CD4-positive, CD25-positive, alpha-beta regulatory T cell (primary cell): ENCODE data around the gene FRRS1L. TPM values are rescaled to one million over a fixed set of nuclear protein-coding genes. Genes with fewer than 3 reads are reported as not detected.

Source experiments
- ATAC-seq, 2 donors: fragments of 150-1000 bp; cut with Tn5 transposase; one replicate each; pipeline ENCODE4 v1.10.0; 2021; ENCODE audit warnings: low read depth in 2 of 2, moderate number of reproducible peaks in 2 of 2, moderate library complexity in 1 of 2
- DNase-seq, 3 donors: peaks; one replicate each; pipeline versions ENCODE4 v3.0.0 to v3.0.0-alpha.2; 2012 to 2022; ENCODE audit warnings: mixed read lengths in 1 of 3
- H3K27ac ChIP-seq: one replicate; pipeline ENCODE4 v1.7.0; 2013; ENCODE audit warnings: mild to moderate bottlenecking, low read length; ENCODE audit not compliant: insufficient read depth, poor library complexity, severe bottlenecking
- H3K27me3 ChIP-seq: one replicate; pipeline ENCODE4 v1.7.0; 2013; ENCODE audit warnings: low read length; ENCODE audit not compliant: control insufficient read depth, insufficient read depth
- H3K36me3 ChIP-seq: one replicate; pipeline ENCODE4 v1.7.0; 2013; ENCODE audit warnings: mild to moderate bottlenecking, low read length, moderate library complexity; ENCODE audit not compliant: control insufficient read depth, insufficient read depth
- H3K4me1 ChIP-seq: 2 replicates; pipeline ENCODE4 v1.7.0; 2013; ENCODE audit warnings: mild to moderate bottlenecking, low read length; ENCODE audit not compliant: insufficient read depth, control insufficient read depth, poor library complexity, severe bottlenecking
- H3K4me3 ChIP-seq: one replicate; pipeline ENCODE4 v1.7.0; 2013; ENCODE audit warnings: low read depth, mild to moderate bottlenecking, low read length, moderate library complexity
- H3K9me3 ChIP-seq, 2 experiments: 1 replicate in 1 of 2; 2 replicates in 1 of 2; pipeline ENCODE4 v1.7.0; 2013; ENCODE audit warnings: low read length in 2 of 2, mild to moderate bottlenecking in 1 of 2, moderate library complexity in 1 of 2; ENCODE audit not compliant: control insufficient read depth in 2 of 2
- H3K27ac Mint-ChIP-seq, 3 donors: one replicate each; pipeline ENCODE4 v1.8.0; 2020 to 2022; ENCODE audit warnings: mild to moderate bottlenecking in 3 of 3, mixed read lengths in 3 of 3, moderate library complexity in 2 of 3
- H3K27me3 Mint-ChIP-seq: one replicate; pipeline ENCODE4 v1.8.0; 2022; ENCODE audit warnings: mild to moderate bottlenecking, mixed read lengths
- H3K36me3 Mint-ChIP-seq: one replicate; pipeline ENCODE4 v1.8.0; 2020; ENCODE audit warnings: mixed read lengths
- H3K4me1 Mint-ChIP-seq, 4 donors: one replicate each; pipeline ENCODE4 v1.8.0; 2020 to 2022; ENCODE audit warnings: mixed read lengths in 4 of 4, mild to moderate bottlenecking in 1 of 4
- H3K4me3 Mint-ChIP-seq, 4 donors: one replicate each; pipeline ENCODE4 v1.8.0; 2020 to 2022; ENCODE audit warnings: mild to moderate bottlenecking in 4 of 4, mixed read lengths in 4 of 4, moderate library complexity in 3 of 4
- H3K9me3 Mint-ChIP-seq, 7 donors: one replicate each; pipeline ENCODE4 v1.8.0; 2020 to 2022; ENCODE audit warnings: mixed read lengths in 7 of 7, mild to moderate bottlenecking in 3 of 7, moderate library complexity in 2 of 7
- polyA plus RNA-seq, 4 donors: library from polyadenylated mRNA; unstranded; fragments of 300-500 nt; fragmentation: Illumina TruSeq; gene quantifications; one replicate each; pipeline ENCODE4 v1.2.3, GENCODE V29; 2021
- total RNA-seq: library from RNA; stranded (reverse); gene quantifications from one replicate; pipeline ENCODE4 v1.2.3, GENCODE V29; 2022

FRRS1L gene
- total and polyA plus RNA-seq, 5 donors from 2014 or later, result not detected

DNA sequence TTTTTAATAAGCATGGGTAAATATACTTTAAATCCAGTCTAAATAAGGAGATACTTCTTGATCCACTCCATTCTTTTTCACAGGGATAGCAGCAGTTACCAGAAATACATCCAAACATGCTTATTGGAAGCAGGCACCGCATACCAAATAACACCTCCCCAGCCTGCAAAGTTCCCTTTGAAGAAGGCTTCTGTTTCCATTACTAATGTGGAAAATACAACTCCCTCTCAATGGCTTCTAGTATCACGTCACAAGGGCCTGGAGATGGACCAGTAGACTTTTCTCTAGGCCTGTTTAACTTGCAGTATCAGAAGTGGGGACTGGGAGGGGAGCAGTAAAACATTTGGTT lies 68.1 kb downstream of the FRRS1L start:
- H3K4me1 Mint-ChIP-seq, result peaks cover 54 to 92% (median 80%) of the 10 kb centered on the region in 4 donors
- H3K9me3 ChIP-seq, result no peaks in the 10 kb centered on the region
- H3K27ac Mint-ChIP-seq, result peak overlapping the region; percentile 63 to 98 (median 79)
- peaks cover 0 to 7% (median 2%) of the 10 kb centered on the region in 7 donors for H3K9me3 Mint-ChIP-seq
- H3K4me3 Mint-ChIP-seq, result peak overlapping the region in 3 of 4 donors; percentile 32 to 62 (median 49)
- ATAC-seq (no peak), DNase-seq (no peak)
- H3K27me3 Mint-ChIP-seq, result no peaks in the 10 kb centered on the region
- H3K4me1 ChIP-seq, result peaks cover 60% of the 10 kb centered on the region
- H3K27me3 ChIP-seq, result no peaks in the 10 kb centered on the region
- H3K4me3 ChIP-seq, result peak overlapping the region; percentile 84
- peak overlapping the region; percentile 47 for H3K27ac ChIP-seq
- H3K36me3 ChIP-seq, result peaks cover 20% of the 10 kb centered on the region
- peaks cover 29% of the 10 kb centered on the region for H3K36me3 Mint-ChIP-seq

GRCh38 chr9:109098171-109098959 lies 68.7 kb downstream of the FRRS1L start:
- peaks cover 30% of the 10 kb centered on the region for H3K36me3 Mint-ChIP-seq
- H3K9me3 ChIP-seq, result no peaks in the 10 kb centered on the region
- peaks cover 0 to 5% (median 2%) of the 10 kb centered on the region in 7 donors for H3K9me3 Mint-ChIP-seq
- peak overlapping the region; percentile 32 to 64 (median 56) for H3K4me3 Mint-ChIP-seq
- peak overlapping the region; percentile 84 for H3K4me3 ChIP-seq
- no peaks in the 10 kb centered on the region for H3K27me3 ChIP-seq
- peaks cover 58 to 92% (median 82%) of the 10 kb centered on the region in 4 donors for H3K4me1 Mint-ChIP-seq
- no peaks in the 10 kb centered on the region for H3K27me3 Mint-ChIP-seq
- H3K27ac Mint-ChIP-seq, result peak overlapping the region; percentile 63 to 98 (median 79)
- H3K4me1 ChIP-seq, result peaks cover 60% of the 10 kb centered on the region
- ATAC-seq (no peak), DNase-seq (peak in 2 of 3 donors; percentile 19 to 69)
- H3K36me3 ChIP-seq, result peaks cover 23% of the 10 kb centered on the region
- H3K27ac ChIP-seq, result peak overlapping the region; percentile 47

- no peaks in the 10 kb centered on the region for H3K9me3 ChIP-seq
- Mint-ChIP-seq H3K4me1 (peaks cover 60 to 92% (median 77%) of the 10 kb centered on the region in 4 donors), H3K27ac (peak overlapping the region; percentile 76 to 98 (median 79)), H3K27me3 (no peaks in the 10 kb centered on the region), H3K9me3 (no peaks in the 10 kb centered on the region), H3K4me3 (peak overlapping the region; percentile 11 to 76 (median 49)), H3K36me3 (peaks cover 30% of the 10 kb centered on the region)
- H3K27ac ChIP-seq, result no peak overlapping the region
- H3K27me3 ChIP-seq, result no peaks in the 10 kb centered on the region
- peak overlapping the region; percentile 61 for H3K4me3 ChIP-seq
- peaks cover 33% of the 10 kb centered on the region for H3K36me3 ChIP-seq
- ATAC-seq, result no peak
- peaks cover 55% of the 10 kb centered on the region for H3K4me1 ChIP-seq
- peak in 1 of 3 donors; percentile 41 for DNase-seq
These were observed 69.9 kb downstream of the FRRS1L start for GRCh38 chr9:109097146-109097545.

- Mint-ChIP-seq H3K4me1 (peaks cover 55 to 80% (median 69%) of the 10 kb centered on the region in 4 donors), H3K27me3 (no peaks in the 10 kb centered on the region), H3K27ac (peak overlapping the region; percentile 50 to 63 (median 53)), H3K36me3 (peaks cover 37% of the 10 kb centered on the region), H3K4me3 (peak overlapping the region in 2 of 4 donors; percentile 1 to 16), H3K9me3 (no peaks in the 10 kb centered on the region)
- DNase-seq (no peak), ATAC-seq (no peak)
- Histone ChIP-seq H3K27ac (no peak overlapping the region), H3K4me3 (peak overlapping the region; percentile 9), H3K27me3 (no peaks in the 10 kb centered on the region), H3K36me3 (peaks cover 45% of the 10 kb centered on the region), H3K9me3 (no peaks in the 10 kb centered on the region), H3K4me1 (peaks cover 46% of the 10 kb centered on the region)
These were observed 71.7 kb downstream of the FRRS1L start for GRCh38 chr9:109095321-109095720.

DNA sequence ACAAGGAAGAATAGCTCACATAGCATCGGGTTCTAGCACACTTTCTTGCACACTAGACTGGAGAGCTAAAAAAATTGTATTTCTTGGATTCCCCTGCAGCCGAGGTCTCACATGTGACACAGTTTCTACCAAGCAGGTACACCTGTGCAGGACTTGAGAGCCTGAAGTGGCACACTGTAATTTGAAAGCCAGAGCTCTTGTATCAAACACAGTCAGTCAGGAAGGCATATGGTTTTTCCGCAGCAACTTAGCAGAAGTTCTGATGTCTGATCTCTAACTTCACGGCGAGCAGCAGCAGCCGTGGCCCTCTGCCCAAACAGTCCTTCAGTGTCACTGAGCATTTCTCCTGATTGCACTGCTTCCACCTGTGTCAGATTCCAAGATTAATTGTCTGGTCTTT lies 72.8 kb downstream of the FRRS1L start:
- DNase-seq, result no peak
- H3K4me3 ChIP-seq, result no peak overlapping the region
- Mint-ChIP-seq H3K27me3 (no peaks in the 10 kb centered on the region), H3K4me1 (peaks cover 55 to 71% (median 61%) of the 10 kb centered on the region in 4 donors), H3K4me3 (peak overlapping the region in 2 of 4 donors; percentile 27 to 80), H3K27ac (peak overlapping the region; percentile 37 to 60 (median 55)), H3K36me3 (peaks cover 37% of the 10 kb centered on the region), H3K9me3 (no peaks in the 10 kb centered on the region)
- no peak for ATAC-seq
- peaks cover 51% of the 10 kb centered on the region for H3K36me3 ChIP-seq
- H3K4me1 ChIP-seq, result peaks cover 36% of the 10 kb centered on the region
- H3K27ac ChIP-seq, result no peak overlapping the region
- no peaks in the 10 kb centered on the region for H3K9me3 ChIP-seq
- no peaks in the 10 kb centered on the region for H3K27me3 ChIP-seq

DNA sequence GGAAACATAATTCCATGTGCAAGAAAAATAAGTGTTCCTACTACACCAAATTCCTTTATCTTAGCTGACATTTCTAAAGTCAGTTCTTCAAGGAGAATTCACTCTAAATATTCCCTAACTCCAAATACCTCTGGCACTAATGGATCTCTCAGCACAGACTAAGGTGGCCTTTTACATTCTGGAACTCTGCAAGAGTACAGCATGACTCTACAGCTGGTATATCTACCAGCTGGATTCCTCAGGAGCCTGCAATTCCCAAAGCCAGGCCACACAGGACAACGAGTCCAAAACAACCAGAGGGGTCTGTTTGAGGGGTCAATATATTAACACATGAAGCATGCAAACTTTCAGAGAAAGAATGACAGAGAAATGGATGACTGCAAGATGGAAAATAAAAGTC lies 74.5 kb downstream of the FRRS1L start:
- Histone ChIP-seq H3K4me3 (no peak overlapping the region), H3K27ac (no peak overlapping the region), H3K9me3 (no peaks in the 10 kb centered on the region), H3K27me3 (no peaks in the 10 kb centered on the region), H3K36me3 (peaks cover 67% of the 10 kb centered on the region), H3K4me1 (peaks cover 19% of the 10 kb centered on the region)
- no peak overlapping the region for H3K4me3 Mint-ChIP-seq
- H3K27ac Mint-ChIP-seq, result peak overlapping the region in 1 of 3 donors; percentile 66
- H3K9me3 Mint-ChIP-seq, result no peaks in the 10 kb centered on the region
- H3K27me3 Mint-ChIP-seq, result no peaks in the 10 kb centered on the region
- peaks cover 50% of the 10 kb centered on the region for H3K36me3 Mint-ChIP-seq
- H3K4me1 Mint-ChIP-seq, result peaks cover 42 to 55% (median 50%) of the 10 kb centered on the region in 4 donors
- DNase-seq (no peak), ATAC-seq (no peak)

DNA sequence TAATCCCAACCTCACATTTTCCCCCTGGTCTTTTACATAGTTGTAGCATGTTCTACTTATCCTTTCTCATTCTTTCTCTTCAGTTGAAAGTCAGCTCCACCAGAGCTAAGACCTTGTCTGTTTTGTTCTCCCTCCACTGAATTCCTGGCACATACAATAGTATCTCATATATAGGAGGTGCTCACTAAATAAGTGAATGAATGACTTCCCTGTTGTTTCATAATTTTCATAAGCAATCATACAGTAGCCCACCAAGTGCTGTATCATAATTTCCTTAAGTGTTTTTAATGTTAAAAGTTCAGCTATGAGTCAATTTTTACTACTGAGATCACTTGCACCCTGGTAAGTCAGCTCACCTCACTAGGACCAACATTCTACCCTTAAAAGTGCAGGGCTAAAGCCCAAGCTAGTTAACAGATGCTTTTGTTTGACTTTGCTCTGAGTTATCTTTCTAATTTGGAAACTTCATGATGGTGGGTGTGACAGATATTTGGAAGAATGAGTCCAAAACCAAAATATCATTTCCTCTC lies 74.9 kb downstream of the FRRS1L start:
- no peak overlapping the region for H3K4me3 Mint-ChIP-seq

More for the DNA sequence above, 74.9 kb downstream of the FRRS1L start:
- Histone ChIP-seq H3K27me3 (no peaks in the 10 kb centered on the region), H3K4me3 (no peak overlapping the region), H3K9me3 (no peaks in the 10 kb centered on the region), H3K27ac (no peak overlapping the region), H3K36me3 (peaks cover 71% of the 10 kb centered on the region), H3K4me1 (peaks cover 14% of the 10 kb centered on the region)
- DNase-seq (peak in 1 of 3 donors; percentile 24), ATAC-seq (no peak)
- Mint-ChIP-seq H3K27me3 (no peaks in the 10 kb centered on the region), H3K36me3 (peaks cover 52% of the 10 kb centered on the region), H3K9me3 (no peaks in the 10 kb centered on the region), H3K4me1 (peaks cover 37 to 52% (median 47%) of the 10 kb centered on the region in 4 donors), H3K27ac (peak overlapping the region in 1 of 3 donors; percentile 0)
